ENCODE measurements around the gene ARL15.

DNA sequence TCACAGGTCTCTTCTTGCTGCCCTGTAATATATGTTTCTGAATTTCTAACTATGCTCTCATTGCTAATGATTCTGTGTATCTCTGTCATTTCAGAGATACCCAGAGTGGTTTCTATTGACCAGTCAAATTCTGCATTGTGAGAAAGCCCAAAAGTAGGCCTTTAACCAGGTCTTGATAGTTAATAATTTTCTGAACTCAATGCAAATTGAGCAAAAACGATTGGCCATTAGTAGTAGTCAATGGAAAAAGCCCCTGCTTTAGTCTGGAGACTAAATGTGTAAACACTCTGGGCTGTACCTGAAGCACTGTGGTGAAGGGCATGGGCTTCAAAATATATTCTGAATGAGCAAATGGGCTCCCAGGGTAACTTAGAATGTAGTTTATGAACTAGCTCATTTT lies 307.6 kb downstream of the ARL15 start:
- TF ChIP-seq, protein P1, sequence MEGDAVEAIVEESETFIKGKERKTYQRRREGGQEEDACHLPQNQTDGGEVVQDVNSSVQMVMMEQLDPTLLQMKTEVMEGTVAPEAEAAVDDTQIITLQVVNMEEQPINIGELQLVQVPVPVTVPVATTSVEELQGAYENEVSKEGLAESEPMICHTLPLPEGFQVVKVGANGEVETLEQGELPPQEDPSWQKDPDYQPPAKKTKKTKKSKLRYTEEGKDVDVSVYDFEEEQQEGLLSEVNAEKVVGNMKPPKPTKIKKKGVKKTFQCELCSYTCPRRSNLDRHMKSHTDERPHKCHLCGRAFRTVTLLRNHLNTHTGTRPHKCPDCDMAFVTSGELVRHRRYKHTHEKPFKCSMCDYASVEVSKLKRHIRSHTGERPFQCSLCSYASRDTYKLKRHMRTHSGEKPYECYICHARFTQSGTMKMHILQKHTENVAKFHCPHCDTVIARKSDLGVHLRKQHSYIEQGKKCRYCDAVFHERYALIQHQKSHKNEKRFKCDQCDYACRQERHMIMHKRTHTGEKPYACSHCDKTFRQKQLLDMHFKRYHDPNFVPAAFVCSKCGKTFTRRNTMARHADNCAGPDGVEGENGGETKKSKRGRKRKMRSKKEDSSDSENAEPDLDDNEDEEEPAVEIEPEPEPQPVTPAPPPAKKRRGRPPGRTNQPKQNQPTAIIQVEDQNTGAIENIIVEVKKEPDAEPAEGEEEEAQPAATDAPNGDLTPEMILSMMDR (IDR thresholded peaks at IDR 0.05; ENCODE audit: low read depth, low read length): no peak
- TF ChIP-seq POLR2A (IDR thresholded peaks at IDR 0.05; ENCODE audit: extremely low read depth, insufficient read length) (no peak), MYC (IDR thresholded peaks at IDR 0.05; ENCODE audit: low read depth, low read length) (no peak)
- TF ChIP-seq, protein P2, sequence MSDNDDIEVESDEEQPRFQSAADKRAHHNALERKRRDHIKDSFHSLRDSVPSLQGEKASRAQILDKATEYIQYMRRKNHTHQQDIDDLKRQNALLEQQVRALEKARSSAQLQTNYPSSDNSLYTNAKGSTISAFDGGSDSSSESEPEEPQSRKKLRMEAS (IDR thresholded peaks at IDR 0.05; ENCODE audit: low read depth, low read length): no peak
